ENCODE measurements around the gene KCTD17. TPM values are rescaled to one million over a fixed set of nuclear protein-coding genes. Genes with fewer than 3 reads are reported as not detected.
A peak's percentile ranks its signal among the peaks of the same experiment; 100 is the strongest.

KCTD17 gene
- total RNA-seq, 1 experiment from 2014 or later = 29.4 TPM

DNA sequence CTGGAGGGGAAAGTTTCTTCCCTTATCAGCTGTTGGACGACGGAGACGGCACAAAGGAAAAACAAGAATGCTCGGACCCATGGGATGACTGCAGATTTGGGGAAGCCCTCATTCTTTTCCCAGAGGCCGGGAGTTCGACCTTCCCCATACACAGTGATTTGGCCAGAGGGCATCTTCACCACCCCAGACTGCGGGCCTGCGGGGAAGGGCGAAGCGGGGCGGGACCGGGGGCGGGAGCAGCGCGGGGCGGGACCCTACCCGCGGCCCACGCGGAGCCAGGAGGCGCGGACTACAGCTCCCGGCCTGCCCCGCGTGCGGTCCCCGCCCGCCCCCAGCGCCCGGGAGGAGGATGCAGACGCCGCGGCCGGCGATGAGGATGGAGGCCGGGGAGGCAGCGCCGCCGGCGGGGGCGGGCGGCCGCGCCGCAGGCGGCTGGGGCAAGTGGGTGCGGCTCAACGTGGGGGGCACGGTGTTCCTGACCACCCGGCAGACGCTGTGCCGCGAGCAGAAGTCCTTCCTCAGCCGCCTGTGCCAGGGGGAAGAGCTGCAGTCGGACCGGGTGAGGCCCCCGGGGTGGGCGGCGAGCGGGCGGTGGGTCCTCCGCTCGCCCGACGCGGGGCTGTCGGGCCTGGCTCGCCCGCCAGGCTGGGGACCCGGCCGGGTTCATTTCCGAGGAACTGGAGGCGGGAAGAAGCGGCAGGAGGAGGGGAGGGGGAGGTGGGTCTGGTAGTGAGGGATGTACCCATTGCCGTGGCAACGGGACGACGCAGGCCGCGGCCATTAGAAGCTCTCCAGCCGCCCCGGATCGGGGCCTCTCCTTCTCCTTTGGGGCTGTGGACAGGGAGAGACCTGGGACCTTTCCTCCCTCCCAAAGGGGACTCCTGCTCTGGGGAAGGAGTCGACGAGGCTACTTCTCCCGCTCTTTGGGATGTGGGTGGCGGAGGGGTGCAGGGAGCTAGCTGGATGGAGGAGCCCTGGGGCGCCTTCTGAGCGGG, at the start of gene KCTD17 (continued):
- TF ChIP-seq, protein P1, sequence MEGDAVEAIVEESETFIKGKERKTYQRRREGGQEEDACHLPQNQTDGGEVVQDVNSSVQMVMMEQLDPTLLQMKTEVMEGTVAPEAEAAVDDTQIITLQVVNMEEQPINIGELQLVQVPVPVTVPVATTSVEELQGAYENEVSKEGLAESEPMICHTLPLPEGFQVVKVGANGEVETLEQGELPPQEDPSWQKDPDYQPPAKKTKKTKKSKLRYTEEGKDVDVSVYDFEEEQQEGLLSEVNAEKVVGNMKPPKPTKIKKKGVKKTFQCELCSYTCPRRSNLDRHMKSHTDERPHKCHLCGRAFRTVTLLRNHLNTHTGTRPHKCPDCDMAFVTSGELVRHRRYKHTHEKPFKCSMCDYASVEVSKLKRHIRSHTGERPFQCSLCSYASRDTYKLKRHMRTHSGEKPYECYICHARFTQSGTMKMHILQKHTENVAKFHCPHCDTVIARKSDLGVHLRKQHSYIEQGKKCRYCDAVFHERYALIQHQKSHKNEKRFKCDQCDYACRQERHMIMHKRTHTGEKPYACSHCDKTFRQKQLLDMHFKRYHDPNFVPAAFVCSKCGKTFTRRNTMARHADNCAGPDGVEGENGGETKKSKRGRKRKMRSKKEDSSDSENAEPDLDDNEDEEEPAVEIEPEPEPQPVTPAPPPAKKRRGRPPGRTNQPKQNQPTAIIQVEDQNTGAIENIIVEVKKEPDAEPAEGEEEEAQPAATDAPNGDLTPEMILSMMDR (IDR thresholded peaks at IDR 0.05) = no peak
- TF ChIP-seq, protein P2, sequence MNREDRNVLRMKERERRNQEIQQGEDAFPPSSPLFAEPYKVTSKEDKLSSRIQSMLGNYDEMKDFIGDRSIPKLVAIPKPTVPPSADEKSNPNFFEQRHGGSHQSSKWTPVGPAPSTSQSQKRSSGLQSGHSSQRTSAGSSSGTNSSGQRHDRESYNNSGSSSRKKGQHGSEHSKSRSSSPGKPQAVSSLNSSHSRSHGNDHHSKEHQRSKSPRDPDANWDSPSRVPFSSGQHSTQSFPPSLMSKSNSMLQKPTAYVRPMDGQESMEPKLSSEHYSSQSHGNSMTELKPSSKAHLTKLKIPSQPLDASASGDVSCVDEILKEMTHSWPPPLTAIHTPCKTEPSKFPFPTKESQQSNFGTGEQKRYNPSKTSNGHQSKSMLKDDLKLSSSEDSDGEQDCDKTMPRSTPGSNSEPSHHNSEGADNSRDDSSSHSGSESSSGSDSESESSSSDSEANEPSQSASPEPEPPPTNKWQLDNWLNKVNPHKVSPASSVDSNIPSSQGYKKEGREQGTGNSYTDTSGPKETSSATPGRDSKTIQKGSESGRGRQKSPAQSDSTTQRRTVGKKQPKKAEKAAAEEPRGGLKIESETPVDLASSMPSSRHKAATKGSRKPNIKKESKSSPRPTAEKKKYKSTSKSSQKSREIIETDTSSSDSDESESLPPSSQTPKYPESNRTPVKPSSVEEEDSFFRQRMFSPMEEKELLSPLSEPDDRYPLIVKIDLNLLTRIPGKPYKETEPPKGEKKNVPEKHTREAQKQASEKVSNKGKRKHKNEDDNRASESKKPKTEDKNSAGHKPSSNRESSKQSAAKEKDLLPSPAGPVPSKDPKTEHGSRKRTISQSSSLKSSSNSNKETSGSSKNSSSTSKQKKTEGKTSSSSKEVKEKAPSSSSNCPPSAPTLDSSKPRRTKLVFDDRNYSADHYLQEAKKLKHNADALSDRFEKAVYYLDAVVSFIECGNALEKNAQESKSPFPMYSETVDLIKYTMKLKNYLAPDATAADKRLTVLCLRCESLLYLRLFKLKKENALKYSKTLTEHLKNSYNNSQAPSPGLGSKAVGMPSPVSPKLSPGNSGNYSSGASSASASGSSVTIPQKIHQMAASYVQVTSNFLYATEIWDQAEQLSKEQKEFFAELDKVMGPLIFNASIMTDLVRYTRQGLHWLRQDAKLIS (CRISPR knock-in tag; IDR thresholded peaks at IDR 0.05; ENCODE audit: borderline replicate concordance) = no peak
- TF ChIP-seq ZNF138 (CRISPR knock-in tag; conservative IDR thresholded peaks at IDR 0.05) (no peak), TEAD1 (CRISPR knock-in tag; IDR thresholded peaks at IDR 0.05) (no peak), MYBL2 (CRISPR knock-in tag; IDR thresholded peaks at IDR 0.05) (no peak), CREM (CRISPR knock-in tag; IDR thresholded peaks at IDR 0.05) (no peak), JAZF1 (CRISPR knock-in tag; IDR thresholded peaks at IDR 0.05) (no peak), ZNF232 (CRISPR knock-in tag; IDR thresholded peaks at IDR 0.05) (0 out of 2 replicates have a peak, but pooled peaks have one; percentile 23), FOXP1 (CRISPR knock-in tag; IDR thresholded peaks at IDR 0.05; ENCODE audit: borderline replicate concordance) (0 out of 2 replicates have a peak, but pooled peaks have one; percentile 25), ESRRA (CRISPR knock-in tag; IDR thresholded peaks at IDR 0.05; ENCODE audit: borderline replicate concordance) (no peak), ELF4 (CRISPR knock-in tag; IDR thresholded peaks at IDR 0.05; ENCODE audit: low read depth) (no peak), ZNF396 (CRISPR knock-in tag; IDR thresholded peaks at IDR 0.05; ENCODE audit: borderline replicate concordance) (no peak), NFATC4 (CRISPR knock-in tag; IDR thresholded peaks at IDR 0.05) (no peak)
- TF ChIP-seq, protein P3, sequence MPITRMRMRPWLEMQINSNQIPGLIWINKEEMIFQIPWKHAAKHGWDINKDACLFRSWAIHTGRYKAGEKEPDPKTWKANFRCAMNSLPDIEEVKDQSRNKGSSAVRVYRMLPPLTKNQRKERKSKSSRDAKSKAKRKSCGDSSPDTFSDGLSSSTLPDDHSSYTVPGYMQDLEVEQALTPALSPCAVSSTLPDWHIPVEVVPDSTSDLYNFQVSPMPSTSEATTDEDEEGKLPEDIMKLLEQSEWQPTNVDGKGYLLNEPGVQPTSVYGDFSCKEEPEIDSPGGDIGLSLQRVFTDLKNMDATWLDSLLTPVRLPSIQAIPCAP (CRISPR knock-in tag; IDR thresholded peaks at IDR 0.05) = no peak
- TF ChIP-seq, protein P4, sequence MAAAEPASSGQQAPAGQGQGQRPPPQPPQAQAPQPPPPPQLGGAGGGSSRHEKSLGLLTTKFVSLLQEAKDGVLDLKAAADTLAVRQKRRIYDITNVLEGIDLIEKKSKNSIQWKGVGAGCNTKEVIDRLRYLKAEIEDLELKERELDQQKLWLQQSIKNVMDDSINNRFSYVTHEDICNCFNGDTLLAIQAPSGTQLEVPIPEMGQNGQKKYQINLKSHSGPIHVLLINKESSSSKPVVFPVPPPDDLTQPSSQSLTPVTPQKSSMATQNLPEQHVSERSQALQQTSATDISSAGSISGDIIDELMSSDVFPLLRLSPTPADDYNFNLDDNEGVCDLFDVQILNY (CRISPR knock-in tag; IDR thresholded peaks at IDR 0.05) = no peak
- TF ChIP-seq, protein P5, sequence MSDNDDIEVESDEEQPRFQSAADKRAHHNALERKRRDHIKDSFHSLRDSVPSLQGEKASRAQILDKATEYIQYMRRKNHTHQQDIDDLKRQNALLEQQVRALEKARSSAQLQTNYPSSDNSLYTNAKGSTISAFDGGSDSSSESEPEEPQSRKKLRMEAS (CRISPR knock-in tag; IDR thresholded peaks at IDR 0.05) = no peak; the same call in 1 of the 2 replicates

DNA sequence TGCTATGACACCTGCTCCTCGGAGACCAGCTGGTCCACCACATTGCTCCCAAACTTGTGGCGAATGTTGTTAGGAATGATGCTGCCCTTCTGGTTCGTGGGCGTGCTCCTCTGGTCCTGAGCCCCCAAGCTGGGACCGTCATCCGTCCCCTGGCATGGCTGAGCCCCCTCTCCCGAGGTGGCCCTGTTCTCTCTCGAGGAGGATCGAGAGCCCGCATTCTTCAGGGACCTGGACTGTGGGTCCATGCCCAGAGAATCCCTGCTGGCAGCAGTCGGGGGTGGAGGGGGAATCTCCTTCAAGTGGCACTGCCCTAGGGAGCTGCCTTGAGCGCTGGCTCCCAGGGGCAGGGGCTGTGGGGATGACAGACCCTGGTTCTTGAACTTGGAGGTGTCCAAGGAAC, 49.7 kb upstream of the KCTD17 start:
- H3K9me3 Mint-ChIP-seq = peaks cover 5% of the 10 kb centered on the region; the same call in 1 of the 2 replicates
- TF ChIP-seq PRRX2 (CRISPR knock-in tag; IDR thresholded peaks at IDR 0.05) (no peak), JAZF1 (CRISPR knock-in tag; IDR thresholded peaks at IDR 0.05) (no peak)
- TF ChIP-seq, protein P6, sequence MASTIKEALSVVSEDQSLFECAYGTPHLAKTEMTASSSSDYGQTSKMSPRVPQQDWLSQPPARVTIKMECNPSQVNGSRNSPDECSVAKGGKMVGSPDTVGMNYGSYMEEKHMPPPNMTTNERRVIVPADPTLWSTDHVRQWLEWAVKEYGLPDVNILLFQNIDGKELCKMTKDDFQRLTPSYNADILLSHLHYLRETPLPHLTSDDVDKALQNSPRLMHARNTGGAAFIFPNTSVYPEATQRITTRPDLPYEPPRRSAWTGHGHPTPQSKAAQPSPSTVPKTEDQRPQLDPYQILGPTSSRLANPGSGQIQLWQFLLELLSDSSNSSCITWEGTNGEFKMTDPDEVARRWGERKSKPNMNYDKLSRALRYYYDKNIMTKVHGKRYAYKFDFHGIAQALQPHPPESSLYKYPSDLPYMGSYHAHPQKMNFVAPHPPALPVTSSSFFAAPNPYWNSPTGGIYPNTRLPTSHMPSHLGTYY (CRISPR knock-in tag; IDR thresholded peaks at IDR 0.05) = no peak
- TF ChIP-seq, protein P7, sequence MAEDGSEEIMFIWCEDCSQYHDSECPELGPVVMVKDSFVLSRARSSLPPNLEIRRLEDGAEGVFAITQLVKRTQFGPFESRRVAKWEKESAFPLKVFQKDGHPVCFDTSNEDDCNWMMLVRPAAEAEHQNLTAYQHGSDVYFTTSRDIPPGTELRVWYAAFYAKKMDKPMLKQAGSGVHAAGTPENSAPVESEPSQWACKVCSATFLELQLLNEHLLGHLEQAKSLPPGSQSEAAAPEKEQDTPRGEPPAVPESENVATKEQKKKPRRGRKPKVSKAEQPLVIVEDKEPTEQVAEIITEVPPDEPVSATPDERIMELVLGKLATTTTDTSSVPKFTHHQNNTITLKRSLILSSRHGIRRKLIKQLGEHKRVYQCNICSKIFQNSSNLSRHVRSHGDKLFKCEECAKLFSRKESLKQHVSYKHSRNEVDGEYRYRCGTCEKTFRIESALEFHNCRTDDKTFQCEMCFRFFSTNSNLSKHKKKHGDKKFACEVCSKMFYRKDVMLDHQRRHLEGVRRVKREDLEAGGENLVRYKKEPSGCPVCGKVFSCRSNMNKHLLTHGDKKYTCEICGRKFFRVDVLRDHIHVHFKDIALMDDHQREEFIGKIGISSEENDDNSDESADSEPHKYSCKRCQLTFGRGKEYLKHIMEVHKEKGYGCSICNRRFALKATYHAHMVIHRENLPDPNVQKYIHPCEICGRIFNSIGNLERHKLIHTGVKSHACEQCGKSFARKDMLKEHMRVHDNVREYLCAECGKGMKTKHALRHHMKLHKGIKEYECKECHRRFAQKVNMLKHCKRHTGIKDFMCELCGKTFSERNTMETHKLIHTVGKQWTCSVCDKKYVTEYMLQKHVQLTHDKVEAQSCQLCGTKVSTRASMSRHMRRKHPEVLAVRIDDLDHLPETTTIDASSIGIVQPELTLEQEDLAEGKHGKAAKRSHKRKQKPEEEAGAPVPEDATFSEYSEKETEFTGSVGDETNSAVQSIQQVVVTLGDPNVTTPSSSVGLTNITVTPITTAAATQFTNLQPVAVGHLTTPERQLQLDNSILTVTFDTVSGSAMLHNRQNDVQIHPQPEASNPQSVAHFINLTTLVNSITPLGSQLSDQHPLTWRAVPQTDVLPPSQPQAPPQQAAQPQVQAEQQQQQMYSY (CRISPR knock-in tag; IDR thresholded peaks at IDR 0.05) = no peak
- TF ChIP-seq, protein P4 (CRISPR knock-in tag; IDR thresholded peaks at IDR 0.05) = no peak
- CTCF ChIA-PET = no interaction called here
- DNase-seq (ENCODE audit: low spot score) (no peak), ATAC-seq (no peak)
- no peak overlapping the region for H3K4me3 Mint-ChIP-seq
- no peaks in the 10 kb centered on the region for H3K36me3 Mint-ChIP-seq
- no peak overlapping the region for H3K27ac Mint-ChIP-seq
- POLR2A ChIA-PET = no interaction called here
- peaks cover 8% of the 10 kb centered on the region for H3K4me1 Mint-ChIP-seq
- peaks cover 27% of the 10 kb centered on the region for H3K27me3 Mint-ChIP-seq (ENCODE audit: low read depth)

All from WTC11 (cell line).